GM23248 (cell line): ENCODE results near the gene LUM. TPM values are rescaled to one million over a fixed set of nuclear protein-coding genes. Genes with fewer than 3 reads are reported as not detected.

Experiments
- DNase-seq: peaks from one replicate; pipeline ENCODE4 v3.0.0-alpha.2; 2015
- H2AFZ ChIP-seq: fragments of 200-600 bp; sonication (generic); 2 replicates; pipeline ENCODE4 v1.6.1; 2016; ENCODE audit warnings: antibody characterized with exemption
- H3F3A ChIP-seq: fragments of 200-600 bp; sonication (generic); 2 replicates; pipeline ENCODE4 v1.6.1; 2016; ENCODE audit warnings: mild to moderate bottlenecking, antibody characterized with exemption, mixed run types; ENCODE audit not compliant: insufficient read depth
- H3K27ac ChIP-seq: fragments of 200-600 bp; sonication (generic); 2 replicates; pipeline ENCODE4 v1.5.1; 2016; ENCODE audit warnings: mild to moderate bottlenecking
- H3K27me3 ChIP-seq: fragments of 200-600 bp; sonication (generic); replicated peaks from 2 replicates; pipeline ENCODE4 v1.6.1; 2016; ENCODE audit warnings: mild to moderate bottlenecking; ENCODE audit not compliant: insufficient read depth
- H3K36me3 ChIP-seq: fragments of 200-600 bp; sonication (generic); 2 replicates; pipeline ENCODE4 v1.6.1; 2016; ENCODE audit warnings: low read depth, mild to moderate bottlenecking
- H3K4me1 ChIP-seq: fragments of 200-600 bp; sonication (generic); 2 replicates; pipeline ENCODE4 v1.6.1; 2016; ENCODE audit warnings: mild to moderate bottlenecking; ENCODE audit not compliant: insufficient read depth
- H3K4me2 ChIP-seq: fragments of 200-600 bp; sonication (generic); one replicate; pipeline ENCODE4 v1.6.1; 2016; ENCODE audit warnings: mild to moderate bottlenecking; ENCODE audit not compliant: unreplicated experiment
- H3K4me3 ChIP-seq: fragments of 200-600 bp; sonication (generic); 2 replicates; pipeline ENCODE4 v1.5.1; 2016; ENCODE audit warnings: mild to moderate bottlenecking
- H3K79me2 ChIP-seq: fragments of 200-600 bp; sonication (generic); 2 replicates; pipeline ENCODE4 v1.6.1; 2016; ENCODE audit warnings: mild to moderate bottlenecking; ENCODE audit not compliant: insufficient read depth
- H3K9ac ChIP-seq: fragments of 200-600 bp; sonication (generic); 2 replicates; pipeline ENCODE4 v1.6.1; 2016; ENCODE audit warnings: mild to moderate bottlenecking
- H3K9me2 ChIP-seq: fragments of 200-600 bp; sonication (generic); 2 replicates; pipeline ENCODE4 v1.6.1; 2016; ENCODE audit warnings: mixed run types, mild to moderate bottlenecking, moderate library complexity; ENCODE audit not compliant: insufficient read depth
- H3K9me3 ChIP-seq: fragments of 200-600 bp; sonication (generic); one replicate; pipeline ENCODE4 v1.6.1; 2017; ENCODE audit warnings: low read depth
- H4K20me1 ChIP-seq: fragments of 200-600 bp; sonication (generic); 2 replicates; pipeline ENCODE4 v1.6.0; 2016; ENCODE audit not compliant: insufficient read depth
- EZH2 ChIP-seq: fragments of 200-600 bp; sonication (generic); IDR thresholded peaks from 2 replicates; pipeline ENCODE4 v1.6.1; 2018; ENCODE audit warnings: antibody characterized with exemption, mild to moderate bottlenecking; ENCODE audit not compliant: insufficient read depth, poor library complexity, severe bottlenecking
- EZH2phosphoT487 ChIP-seq: fragments of 200-600 bp; sonication (generic); IDR thresholded peaks from 2 replicates; pipeline ENCODE4 v1.6.1; 2018; ENCODE audit warnings: antibody characterized with exemption, moderate library complexity, mild to moderate bottlenecking, low read depth; ENCODE audit not compliant: insufficient read depth
- WGBS, 2 experiments: methylation state at CpG; one replicate each; pipeline ENCODE4 v1.1.6; 2015 to 2017; ENCODE audit warnings: low lambda C conversion rate in 2 of 2, low coverage in 1 of 2; ENCODE audit errors: missing lambda C conversion rate in 2 of 2; 5-methylcytosine and 5-hydroxymethylcytosine counted together
- in situ Hi-C: fragments of 300-500 bp; cut with MboI; formaldehyde crosslinking; loops from 2 replicates; pipeline ENCODE4 v1.15.0; 2020
- polyA plus RNA-seq: library from polyadenylated mRNA; unstranded; fragments of >200 nt; fragmentation: Nextera tagmentation; extraction: Ambion mirVana; gene quantifications from 2 replicates; pipeline ENCODE4 v1.2.1, GENCODE V29; 2016
- total RNA-seq: library from RNA; depleted of rRNA; stranded (reverse); fragments of >200 nt; shearing (Covaris generic); gene quantifications from 2 replicates; pipeline ENCODE4 v1.2.3, GENCODE V29; 2014

Gene LUM
- total and polyA plus RNA-seq, 2 experiments from 2014 or later, result 573 to 584 TPM

- Histone ChIP-seq H3K9me3 (no peaks in the 10 kb centered on the region), H3K4me2 (no peak overlapping the region), H4K20me1 (no peaks in the 10 kb centered on the region), H3K27ac (no peak overlapping the region), H3K36me3 (no peaks in the 10 kb centered on the region), H3K9me2 (no peaks in the 10 kb centered on the region; the same call in 1 of the 2 replicates), H2AFZ (no peak overlapping the region), H3K4me1 (no peaks in the 10 kb centered on the region), H3K27me3 (no peaks in the 10 kb centered on the region), H3F3A (no peaks in the 10 kb centered on the region), H3K4me3 (no peak overlapping the region), H3K9ac (no peak overlapping the region), H3K79me2 (no peaks in the 10 kb centered on the region)
- no peak for DNase-seq
- TF ChIP-seq EZH2phosphoT487 (no peak), EZH2 (no peak)
- 76 to 83% methylated on average over 3 of the region's 3 CpGs for WGBS, 2 experiments
- in situ Hi-C loops, result no loop called here
Observed at GRCh38 chr12:91064640-91065039, 46.7 kb downstream of the LUM start.

GRCh38 chr12:91061091-91061490 lies 50.2 kb downstream of the LUM start:
- no peaks in the 10 kb centered on the region for H3K4me1 ChIP-seq
- 9 to 23% methylated on average over 1 of the region's 1 CpG for WGBS, 2 experiments
- no peaks in the 10 kb centered on the region for H3K9me3 ChIP-seq
- H3K27me3 ChIP-seq, result no peaks in the 10 kb centered on the region
- TF ChIP-seq EZH2 (no peak), EZH2phosphoT487 (no peak)
- DNase-seq, result no peak
- no peaks in the 10 kb centered on the region for H3K79me2 ChIP-seq
- H4K20me1 ChIP-seq, result no peaks in the 10 kb centered on the region
- no peak overlapping the region for H3K4me2 ChIP-seq
- no peak overlapping the region for H3K27ac ChIP-seq
- H3K4me3 ChIP-seq, result no peak overlapping the region
- no peaks in the 10 kb centered on the region for H3K36me3 ChIP-seq
- H3K9ac ChIP-seq, result no peak overlapping the region
- H3F3A ChIP-seq, result no peaks in the 10 kb centered on the region
- H3K9me2 ChIP-seq, result no peaks in the 10 kb centered on the region; the same call in 1 of the 2 replicates
- no peak overlapping the region for H2AFZ ChIP-seq
- in situ Hi-C loops, result no loop called here

- Histone ChIP-seq H3K36me3 (no peaks in the 10 kb centered on the region), H3K27me3 (no peaks in the 10 kb centered on the region), H3K9ac (no peak overlapping the region), H3K27ac (no peak overlapping the region), H3K4me3 (no peak overlapping the region), H3K4me1 (peaks cover 6% of the 10 kb centered on the region), H2AFZ (no peak overlapping the region), H3K9me2 (no peaks in the 10 kb centered on the region; the same call in 1 of the 2 replicates), H3F3A (0 out of 2 replicates have a peak, but pooled peaks cover 2% of the 10 kb centered on the region), H3K4me2 (no peak overlapping the region), H3K9me3 (no peaks in the 10 kb centered on the region), H3K79me2 (no peaks in the 10 kb centered on the region), H4K20me1 (no peaks in the 10 kb centered on the region)
- in situ Hi-C loops, result no loop called here
- DNase-seq, result no peak
- TF ChIP-seq EZH2phosphoT487 (no peak), EZH2 (no peak)
Observed at GRCh38 chr12:91059211-91059610, 52.1 kb downstream of the LUM start.

- Histone ChIP-seq H3K9ac (no peak overlapping the region), H4K20me1 (no peaks in the 10 kb centered on the region), H2AFZ (no peak overlapping the region), H3K4me3 (no peak overlapping the region), H3K27me3 (no peaks in the 10 kb centered on the region), H3K4me1 (peaks cover 10% of the 10 kb centered on the region), H3K9me2 (no peaks in the 10 kb centered on the region), H3K36me3 (no peaks in the 10 kb centered on the region), H3K4me2 (no peak overlapping the region), H3K9me3 (no peaks in the 10 kb centered on the region), H3F3A (0 out of 2 replicates have a peak, but pooled peaks cover 6% of the 10 kb centered on the region), H3K27ac (no peak overlapping the region), H3K79me2 (no peaks in the 10 kb centered on the region)
- TF ChIP-seq EZH2 (no peak), EZH2phosphoT487 (no peak)
- in situ Hi-C loops, result no loop called here
- peak; percentile 39 for DNase-seq
- WGBS, 2 experiments, result 8 to 13% methylated on average over 1 of the region's 1 CpG
Observed at GRCh38 chr12:91058786-91059185, 52.5 kb downstream of the LUM start.
